Measurements from ENCODE around the gene SAMD5.

DNA sequence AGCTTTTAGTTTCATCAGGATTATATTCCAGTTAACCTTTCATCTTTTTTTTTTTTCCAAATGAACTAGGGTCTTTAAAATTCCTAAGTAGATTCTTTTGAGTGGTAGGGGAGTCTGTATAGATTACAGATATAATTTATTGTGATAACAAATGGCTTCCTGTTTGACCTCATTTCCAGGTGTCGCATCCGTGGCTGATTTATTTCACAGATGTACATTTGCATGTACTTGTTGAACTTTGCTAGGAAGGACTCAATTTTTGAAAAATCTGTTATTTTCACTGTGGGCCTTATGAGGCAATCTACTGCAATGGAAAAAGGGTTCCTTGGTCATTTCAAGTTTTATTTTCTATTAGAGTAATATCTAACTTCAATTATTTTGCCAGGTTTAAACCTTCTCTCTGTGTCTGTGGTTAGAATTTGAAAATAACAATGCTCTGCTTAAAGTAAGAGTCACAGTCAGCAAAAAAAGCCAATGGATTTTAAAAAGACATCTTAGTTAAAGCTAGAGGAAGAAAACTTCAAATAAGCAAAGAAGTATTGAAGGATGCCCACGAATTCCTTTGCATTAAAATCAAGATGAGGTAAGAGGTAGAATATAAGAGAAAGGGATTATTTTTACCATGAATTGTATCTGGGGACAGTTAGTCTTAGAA, 57.9 kb downstream of the SAMD5 start:
- TF ChIP-seq TAF1 (IDR thresholded peaks at IDR 0.05; ENCODE audit: borderline replicate concordance, insufficient read depth, low read length) (no peak), FOXP2 (optimal IDR thresholded peaks at IDR 0.05; ENCODE audit: borderline replicate concordance, extremely low read depth, extremely low read length, insufficient read depth) (no peak), SIN3A (IDR thresholded peaks at IDR 0.05; ENCODE audit: borderline replicate concordance, insufficient read depth, low read length) (no peak), POLR2AphosphoS5 (IDR thresholded peaks at IDR 0.05; ENCODE audit: low read depth, low read length) (no peak)
- TF ChIP-seq, protein P1, sequence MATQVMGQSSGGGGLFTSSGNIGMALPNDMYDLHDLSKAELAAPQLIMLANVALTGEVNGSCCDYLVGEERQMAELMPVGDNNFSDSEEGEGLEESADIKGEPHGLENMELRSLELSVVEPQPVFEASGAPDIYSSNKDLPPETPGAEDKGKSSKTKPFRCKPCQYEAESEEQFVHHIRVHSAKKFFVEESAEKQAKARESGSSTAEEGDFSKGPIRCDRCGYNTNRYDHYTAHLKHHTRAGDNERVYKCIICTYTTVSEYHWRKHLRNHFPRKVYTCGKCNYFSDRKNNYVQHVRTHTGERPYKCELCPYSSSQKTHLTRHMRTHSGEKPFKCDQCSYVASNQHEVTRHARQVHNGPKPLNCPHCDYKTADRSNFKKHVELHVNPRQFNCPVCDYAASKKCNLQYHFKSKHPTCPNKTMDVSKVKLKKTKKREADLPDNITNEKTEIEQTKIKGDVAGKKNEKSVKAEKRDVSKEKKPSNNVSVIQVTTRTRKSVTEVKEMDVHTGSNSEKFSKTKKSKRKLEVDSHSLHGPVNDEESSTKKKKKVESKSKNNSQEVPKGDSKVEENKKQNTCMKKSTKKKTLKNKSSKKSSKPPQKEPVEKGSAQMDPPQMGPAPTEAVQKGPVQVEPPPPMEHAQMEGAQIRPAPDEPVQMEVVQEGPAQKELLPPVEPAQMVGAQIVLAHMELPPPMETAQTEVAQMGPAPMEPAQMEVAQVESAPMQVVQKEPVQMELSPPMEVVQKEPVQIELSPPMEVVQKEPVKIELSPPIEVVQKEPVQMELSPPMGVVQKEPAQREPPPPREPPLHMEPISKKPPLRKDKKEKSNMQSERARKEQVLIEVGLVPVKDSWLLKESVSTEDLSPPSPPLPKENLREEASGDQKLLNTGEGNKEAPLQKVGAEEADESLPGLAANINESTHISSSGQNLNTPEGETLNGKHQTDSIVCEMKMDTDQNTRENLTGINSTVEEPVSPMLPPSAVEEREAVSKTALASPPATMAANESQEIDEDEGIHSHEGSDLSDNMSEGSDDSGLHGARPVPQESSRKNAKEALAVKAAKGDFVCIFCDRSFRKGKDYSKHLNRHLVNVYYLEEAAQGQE (IDR thresholded peaks at IDR 0.05; ENCODE audit: insufficient read depth in 1 of 2, low read depth in 2 of 2, low read length in 2 of 2) = no peak
